HL-60 (cell line): ENCODE measurements around the gene UBA5.
"Not testable (repeated sequence)": the region's sequence is repeated elsewhere in the genome, so short reads cannot be mapped to it uniquely, and the experiment has no call there.

Source experiments
- DNase-seq, 2 experiments: peaks; one replicate each; pipeline ENCODE4 v3.0.0-alpha.2; 2010 to 2020; ENCODE audit warnings: low read depth in 1 of 2, low spot score in 1 of 2
- H3K27ac ChIP-seq: fragments of 250-450 bp; sonication (Bioruptor Pico); replicated peaks from 2 replicates; pipeline ENCODE4 v1.5.1; 2020; ENCODE audit warnings: mild to moderate bottlenecking, moderate library complexity
- H3K27me3 ChIP-seq: fragments of 250-450 bp; sonication (Bioruptor Pico); 2 replicates; pipeline ENCODE4 v1.5.1; 2021; ENCODE audit warnings: mild to moderate bottlenecking, moderate library complexity; ENCODE audit not compliant: insufficient read depth, poor library complexity, severe bottlenecking
- H3K4me3 ChIP-seq: replicated peaks from 2 replicates; pipeline ENCODE4 v1.5.1; 2011; ENCODE audit warnings: mild to moderate bottlenecking, control low read depth, low read length; ENCODE audit not compliant: insufficient read depth
- GABPA ChIP-seq: IDR thresholded peaks from 2 replicates; pipeline ENCODE4 v1.6.1; 2012; ENCODE audit warnings: low read depth
- POLR2AphosphoS5 ChIP-seq: IDR thresholded peaks from 2 replicates; pipeline ENCODE4 v1.6.1; 2012; ENCODE audit warnings: low read depth
- SPI1 ChIP-seq: IDR thresholded peaks from 2 replicates; pipeline ENCODE4 v1.6.1; 2012; ENCODE audit warnings: low read depth, mild to moderate bottlenecking, borderline replicate concordance
- long read RNA-seq: library from polyadenylated mRNA; unstranded; transcript quantifications from one replicate; pipeline ENCODE4 v2.0.0, GENCODE V29; 2020
- TF ChIP-seq, protein P1 (sequence below): IDR thresholded peaks from one replicate; pipeline ENCODE4 v1.5.1; 2011; ENCODE audit warnings: low read length, control low read depth, inconsistent platforms; ENCODE audit not compliant: insufficient read depth
- TF ChIP-seq, protein P2 (sequence below): IDR thresholded peaks from 2 replicates; pipeline ENCODE4 v1.6.1; 2012; ENCODE audit warnings: low read depth; ENCODE audit not compliant: insufficient replicate concordance

Gene UBA5
- long read RNA-seq, transcript UBA5-202 (12 exons, 3,705 nt) = major isoform, 282 of 339 reads
- long read RNA-seq, partial matches to known transcripts = 7 of 339 reads
- long read RNA-seq, other reads (novel, unspliced or antisense) = 46 of 339 reads

DNA sequence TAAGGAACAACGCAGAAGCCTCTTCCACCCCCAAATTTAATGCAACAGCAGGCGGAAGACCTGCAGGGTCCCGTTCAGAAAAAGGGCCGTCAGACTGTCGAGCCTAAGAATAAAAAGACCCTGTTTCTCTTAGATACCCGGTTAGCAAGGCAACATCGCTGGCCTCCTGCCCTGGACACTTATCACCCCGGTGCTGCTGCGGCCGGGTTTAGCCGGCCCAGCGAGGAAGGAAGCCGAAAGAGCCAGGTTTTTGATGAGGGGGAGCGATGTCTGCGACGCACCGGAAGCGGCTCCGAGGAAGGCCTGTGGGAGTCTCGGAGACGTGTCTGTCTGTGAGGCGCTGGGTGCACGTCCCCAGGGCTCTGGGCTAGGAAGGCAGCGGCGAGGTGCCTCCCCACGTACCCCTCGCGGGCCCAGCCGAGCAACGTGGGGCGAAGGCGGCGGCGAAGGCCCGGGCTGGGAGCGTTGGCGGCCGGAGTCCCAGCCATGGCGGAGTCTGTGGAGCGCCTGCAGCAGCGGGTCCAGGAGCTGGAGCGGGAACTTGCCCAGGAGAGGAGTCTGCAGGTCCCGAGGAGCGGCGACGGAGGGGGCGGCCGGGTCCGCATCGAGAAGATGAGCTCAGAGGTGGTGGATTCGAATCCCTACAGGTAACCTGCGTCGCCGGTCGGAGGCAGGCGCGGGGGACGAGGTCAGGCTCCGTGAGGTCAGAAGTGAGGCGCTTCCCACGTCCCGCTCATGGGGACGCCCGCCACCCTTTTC, at the start of gene UBA5:
Gene UBA5 (plus strand): TSS at position 278 of the 759 bp plus-strand sequence. CDS start 209 bp downstream, at position 487.
- no peak for TF ChIP-seq SPI1
- TF ChIP-seq, protein P1, sequence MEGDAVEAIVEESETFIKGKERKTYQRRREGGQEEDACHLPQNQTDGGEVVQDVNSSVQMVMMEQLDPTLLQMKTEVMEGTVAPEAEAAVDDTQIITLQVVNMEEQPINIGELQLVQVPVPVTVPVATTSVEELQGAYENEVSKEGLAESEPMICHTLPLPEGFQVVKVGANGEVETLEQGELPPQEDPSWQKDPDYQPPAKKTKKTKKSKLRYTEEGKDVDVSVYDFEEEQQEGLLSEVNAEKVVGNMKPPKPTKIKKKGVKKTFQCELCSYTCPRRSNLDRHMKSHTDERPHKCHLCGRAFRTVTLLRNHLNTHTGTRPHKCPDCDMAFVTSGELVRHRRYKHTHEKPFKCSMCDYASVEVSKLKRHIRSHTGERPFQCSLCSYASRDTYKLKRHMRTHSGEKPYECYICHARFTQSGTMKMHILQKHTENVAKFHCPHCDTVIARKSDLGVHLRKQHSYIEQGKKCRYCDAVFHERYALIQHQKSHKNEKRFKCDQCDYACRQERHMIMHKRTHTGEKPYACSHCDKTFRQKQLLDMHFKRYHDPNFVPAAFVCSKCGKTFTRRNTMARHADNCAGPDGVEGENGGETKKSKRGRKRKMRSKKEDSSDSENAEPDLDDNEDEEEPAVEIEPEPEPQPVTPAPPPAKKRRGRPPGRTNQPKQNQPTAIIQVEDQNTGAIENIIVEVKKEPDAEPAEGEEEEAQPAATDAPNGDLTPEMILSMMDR = no peak
- TF ChIP-seq GABPA = peak; percentile 95
- TF ChIP-seq, protein P2, sequence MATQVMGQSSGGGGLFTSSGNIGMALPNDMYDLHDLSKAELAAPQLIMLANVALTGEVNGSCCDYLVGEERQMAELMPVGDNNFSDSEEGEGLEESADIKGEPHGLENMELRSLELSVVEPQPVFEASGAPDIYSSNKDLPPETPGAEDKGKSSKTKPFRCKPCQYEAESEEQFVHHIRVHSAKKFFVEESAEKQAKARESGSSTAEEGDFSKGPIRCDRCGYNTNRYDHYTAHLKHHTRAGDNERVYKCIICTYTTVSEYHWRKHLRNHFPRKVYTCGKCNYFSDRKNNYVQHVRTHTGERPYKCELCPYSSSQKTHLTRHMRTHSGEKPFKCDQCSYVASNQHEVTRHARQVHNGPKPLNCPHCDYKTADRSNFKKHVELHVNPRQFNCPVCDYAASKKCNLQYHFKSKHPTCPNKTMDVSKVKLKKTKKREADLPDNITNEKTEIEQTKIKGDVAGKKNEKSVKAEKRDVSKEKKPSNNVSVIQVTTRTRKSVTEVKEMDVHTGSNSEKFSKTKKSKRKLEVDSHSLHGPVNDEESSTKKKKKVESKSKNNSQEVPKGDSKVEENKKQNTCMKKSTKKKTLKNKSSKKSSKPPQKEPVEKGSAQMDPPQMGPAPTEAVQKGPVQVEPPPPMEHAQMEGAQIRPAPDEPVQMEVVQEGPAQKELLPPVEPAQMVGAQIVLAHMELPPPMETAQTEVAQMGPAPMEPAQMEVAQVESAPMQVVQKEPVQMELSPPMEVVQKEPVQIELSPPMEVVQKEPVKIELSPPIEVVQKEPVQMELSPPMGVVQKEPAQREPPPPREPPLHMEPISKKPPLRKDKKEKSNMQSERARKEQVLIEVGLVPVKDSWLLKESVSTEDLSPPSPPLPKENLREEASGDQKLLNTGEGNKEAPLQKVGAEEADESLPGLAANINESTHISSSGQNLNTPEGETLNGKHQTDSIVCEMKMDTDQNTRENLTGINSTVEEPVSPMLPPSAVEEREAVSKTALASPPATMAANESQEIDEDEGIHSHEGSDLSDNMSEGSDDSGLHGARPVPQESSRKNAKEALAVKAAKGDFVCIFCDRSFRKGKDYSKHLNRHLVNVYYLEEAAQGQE = peak; percentile 49
- peak; percentile 76; the same call in 1 of the 2 replicates for TF ChIP-seq POLR2AphosphoS5
- peak within 1 kb of the TSS; percentile 95 for H3K4me3 ChIP-seq
- no peaks in the 10 kb centered on the region for H3K27me3 ChIP-seq
- DNase-seq = peak; percentile 50 to 74
- H3K27ac ChIP-seq = peak within 1 kb of the TSS; percentile 98

DNA sequence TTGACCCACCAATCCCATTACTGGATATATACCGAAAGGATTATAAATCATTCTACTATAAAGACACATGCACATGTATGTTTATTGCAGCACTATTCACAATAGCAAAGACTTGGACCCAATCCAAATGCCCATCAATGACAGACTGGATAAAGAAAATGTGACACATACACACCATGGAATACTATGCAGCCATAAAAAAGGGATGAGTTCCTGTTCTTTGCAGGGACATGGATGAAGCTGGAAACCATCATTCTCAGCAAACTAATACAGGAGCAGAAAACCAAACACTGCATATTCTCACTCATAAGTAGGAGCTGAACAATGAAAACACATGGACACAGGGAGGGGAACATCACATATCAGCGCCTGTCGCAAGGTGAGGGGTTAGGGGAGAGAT, 44.8 kb upstream of the UBA5 start:
- H3K27me3 ChIP-seq, H3K4me3 ChIP-seq, DNase-seq, H3K27ac ChIP-seq: not testable (repeated sequence)

DNA sequence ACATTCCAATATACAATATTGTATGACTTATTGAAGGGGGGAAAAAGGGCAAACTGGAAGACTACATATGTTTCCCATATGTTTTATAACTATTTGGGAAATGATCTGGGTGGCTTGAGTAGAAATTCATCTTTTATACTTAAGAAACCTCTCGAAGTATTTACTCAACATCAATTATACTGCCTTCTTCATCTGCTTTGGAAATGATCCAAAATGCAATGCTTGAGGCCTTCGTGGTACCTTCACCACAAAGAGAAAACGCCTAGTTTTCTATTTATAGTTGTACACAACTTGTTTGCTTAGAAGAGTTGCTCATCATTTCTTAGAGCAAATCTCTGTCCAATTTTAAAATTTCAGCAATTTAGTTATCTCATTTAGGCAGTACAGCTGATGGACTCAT, 44.2 kb upstream of the UBA5 start:
- Histone ChIP-seq H3K27me3 (no peaks in the 10 kb centered on the region), H3K4me3 (no peak overlapping the region), H3K27ac (no peak overlapping the region)
- DNase-seq = no peak
- TF ChIP-seq GABPA (no peak), SPI1 (no peak), POLR2AphosphoS5 (no peak)
- TF ChIP-seq, protein P2 = no peak
- TF ChIP-seq, protein P1 = no peak

DNA sequence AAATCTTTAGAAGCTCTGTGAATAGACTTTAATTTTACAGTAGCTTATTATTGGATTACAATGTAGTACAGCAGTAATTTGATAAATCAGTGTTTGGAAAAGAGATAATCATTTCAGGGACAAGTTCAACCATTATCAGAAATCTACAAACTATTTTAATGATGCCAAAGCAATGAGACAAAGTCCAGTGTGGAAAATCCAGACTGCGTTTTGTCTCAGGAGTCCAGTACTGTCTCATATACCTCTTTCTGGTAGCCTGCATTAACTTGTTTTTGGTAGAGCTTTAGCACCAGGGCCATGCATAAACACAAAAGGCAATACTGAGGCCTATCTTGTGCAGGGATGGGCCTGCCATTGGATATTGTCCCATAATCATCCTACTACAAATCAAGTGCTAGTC, 43.3 kb upstream of the UBA5 start:
- no peak for DNase-seq
- no peak for TF ChIP-seq GABPA
- TF ChIP-seq, protein P2 = no peak
- no peak for TF ChIP-seq POLR2AphosphoS5
- TF ChIP-seq SPI1 = no peak
- TF ChIP-seq, protein P1 = no peak
- no peak overlapping the region for H3K27ac ChIP-seq
- no peaks in the 10 kb centered on the region for H3K27me3 ChIP-seq
- H3K4me3 ChIP-seq = no peak overlapping the region
